Measurements from ENCODE around the gene ZNF439. TPM values are rescaled to one million over a fixed set of nuclear protein-coding genes. Genes with fewer than 3 reads are reported as not detected.

Gene ZNF439
- total and polyA plus RNA-seq, 2 donors (not counting 1 experiment from before 2014, with no cell fraction given), result 19.7 to 48.6 TPM

GRCh38 chr19:11813703-11814028, 34.9 kb upstream of the ZNF439 start:
- H3K9ac ChIP-seq (ENCODE audit: low read length), result peak overlapping the region; percentile 81
- intact Hi-C loops (cut with micrococcal nuclease), result loop anchor here (1.0 to 5.0 kb wide), 9 partner anchors 35 to 329 kb away; partner anchors contain the start of genes ZNF20 and ZNF439
- H3K4me1 ChIP-seq (ENCODE audit: control insufficient read depth in 2 of 2, insufficient read depth in 2 of 2, low read length in 2 of 2), result peaks cover 4 to 14% of the 10 kb centered on the region in 2 donors
- whole genome bisulfite sequencing (ENCODE audit: insufficient coverage), result 5% methylated on average over 6 of the region's 6 CpGs
- H3K79me2 ChIP-seq (ENCODE audit: control insufficient read depth, insufficient read depth, low read length), result peaks cover 36% of the 10 kb centered on the region
- H3K4me2 ChIP-seq (replicated peaks; ENCODE audit: low read depth, low read length, poor library complexity, severe bottlenecking), result peak overlapping the region; percentile 82
- H3K27me3 ChIP-seq (replicated peaks in 1 of 4; ENCODE audit: control extremely low read depth in 1 of 4, control insufficient read depth in 3 of 4, insufficient read depth in 4 of 4, low read length in 3 of 4), result no peaks in the 10 kb centered on the region
- H3K27ac ChIP-seq (ENCODE audit: low read length in 2 of 2), result peak overlapping the region; percentile 39 to 66
- peak overlapping the region; percentile 75 to 94 (median 82) for H3K4me3 ChIP-seq (ENCODE audit: control extremely low read depth in 1 of 5, extremely low read depth in 1 of 5, insufficient read depth in 1 of 5, low read depth in 2 of 5, low read length in 4 of 5)
- H3K36me3 ChIP-seq (replicated peaks in 1 of 2; ENCODE audit: control extremely low read depth in 1 of 2, control insufficient read depth in 1 of 2, extremely low read depth in 1 of 2, insufficient read depth in 2 of 2, low read length in 1 of 2), result no peaks in the 10 kb centered on the region
- H4K20me1 ChIP-seq (ENCODE audit: control insufficient read depth, insufficient read depth, low read length, poor library complexity, severe bottlenecking), result no peaks in the 10 kb centered on the region
- POLR2A ChIA-PET, result interaction anchor here (0.5 to 2.5 kb wide), 4 partner anchors 10 to 877 kb away, joined by 3 to 6 read pairs (median 5); partner anchors contain the start of gene ZNF491
- H3K4me3 Mint-ChIP-seq, result peak overlapping the region; percentile 91
- H3K4me1 Mint-ChIP-seq, result peaks cover 28% of the 10 kb centered on the region
- H2AFZ ChIP-seq (ENCODE audit: insufficient read depth, low read depth, low read length, poor library complexity, severe bottlenecking), result peak overlapping the region; percentile 90
- ATAC-seq (ENCODE audit: low read depth) (no peak), DNase-seq (no peak)
- H3K9me3 Mint-ChIP-seq (ENCODE audit: insufficient read depth), result peaks cover 4% of the 10 kb centered on the region
- no peaks in the 10 kb centered on the region for H3K27me3 Mint-ChIP-seq
- peaks cover 0 to under 1% (median 0%) of the 10 kb centered on the region in 3 donors for H3K9me3 ChIP-seq (ENCODE audit: control extremely low read depth in 1 of 3, control insufficient read depth in 2 of 3, insufficient read depth in 1 of 3, low read length in 2 of 3)
- TF ChIP-seq EZH2 (IDR thresholded peaks at IDR 0.05; ENCODE audit: borderline replicate concordance, insufficient read depth, low read depth, low read length, poor library complexity, severe bottlenecking), result no peak
- no peak for TF ChIP-seq CTCF (IDR thresholded peaks at IDR 0.05)
- CTCF ChIA-PET, result interaction anchor here (0.6 to 5.5 kb wide), 7 partner anchors 12 to 327 kb away, joined by 3 to 54 read pairs (median 4); partner anchors contain the start of genes ZNF20 and ZNF491
- peak overlapping the region; percentile 85 for H3K27ac Mint-ChIP-seq

GRCh38 chr19:11814029-11814699, 34.4 kb upstream of the ZNF439 start, which contains the start of gene ZNF440:
ZNF440 (plus strand) TSS chr19:11814273; CDS start chr19:11814448, 175 bp downstream.
- Histone ChIP-seq H3K9ac (ENCODE audit: low read length) (peak within 1 kb of the TSS; percentile 81), H3K4me3 (ENCODE audit: control extremely low read depth in 1 of 5, extremely low read depth in 1 of 5, insufficient read depth in 1 of 5, low read depth in 2 of 5, low read length in 4 of 5) (peak within 1 kb of the TSS; percentile 75 to 94 (median 82))
- no peaks in the 10 kb centered on the region for H3K9me3 Mint-ChIP-seq (ENCODE audit: insufficient read depth)

More at GRCh38 chr19:11814029-11814699, 34.4 kb upstream of the ZNF439 start, which contains the start of gene ZNF440:
- H3K4me1 ChIP-seq (ENCODE audit: control insufficient read depth in 2 of 2, insufficient read depth in 2 of 2, low read length in 2 of 2), result peaks cover 4 to 14% of the 10 kb centered on the region in 2 donors
- H3K36me3 ChIP-seq (replicated peaks in 1 of 2; ENCODE audit: control extremely low read depth in 1 of 2, control insufficient read depth in 1 of 2, extremely low read depth in 1 of 2, insufficient read depth in 2 of 2, low read length in 1 of 2), result no peaks in the 10 kb centered on the region
- no peaks in the 10 kb centered on the region for H3K27me3 ChIP-seq (replicated peaks in 1 of 4; ENCODE audit: control extremely low read depth in 1 of 4, control insufficient read depth in 3 of 4, insufficient read depth in 4 of 4, low read length in 3 of 4)
- CTCF ChIA-PET, result interaction anchor here (0.7 to 5.5 kb wide), 6 partner anchors 12 to 327 kb away, joined by 3 to 54 read pairs (median 5); partner anchors contain the start of genes ZNF20 and ZNF491
- peak within 1 kb of the TSS; percentile 90 for H2AFZ ChIP-seq (ENCODE audit: insufficient read depth, low read depth, low read length, poor library complexity, severe bottlenecking)
- no peaks in the 10 kb centered on the region for H4K20me1 ChIP-seq (ENCODE audit: control insufficient read depth, insufficient read depth, low read length, poor library complexity, severe bottlenecking)
- POLR2A ChIA-PET, result interaction anchor here (0.5 to 2.5 kb wide), 4 partner anchors 10 to 877 kb away, joined by 3 to 6 read pairs (median 5); partner anchors contain the start of gene ZNF491
- H3K4me1 Mint-ChIP-seq, result peaks cover 29% of the 10 kb centered on the region
- peak within 1 kb of the TSS; percentile 91 for H3K4me3 Mint-ChIP-seq
- intact Hi-C loops (cut with micrococcal nuclease), result loop anchor here (1.0 to 5.0 kb wide), 9 partner anchors 34 to 328 kb away; partner anchors contain the start of genes ZNF20 and ZNF439
- peak; percentile 99 for ATAC-seq (ENCODE audit: low read depth)
- H3K4me2 ChIP-seq (replicated peaks; ENCODE audit: low read depth, low read length, poor library complexity, severe bottlenecking), result peak within 1 kb of the TSS; percentile 82
- H3K27me3 Mint-ChIP-seq, result no peaks in the 10 kb centered on the region
- peak within 1 kb of the TSS; percentile 39 to 66 for H3K27ac ChIP-seq (ENCODE audit: low read length in 2 of 2)
- WGBS (ENCODE audit: insufficient coverage), result under 1% methylated on average over 53 of the region's 55 CpGs
- peak; percentile 85 for DNase-seq
- TF ChIP-seq CTCF (IDR thresholded peaks at IDR 0.05) (no peak), EZH2 (IDR thresholded peaks at IDR 0.05; ENCODE audit: borderline replicate concordance, insufficient read depth, low read depth, low read length, poor library complexity, severe bottlenecking) (no peak)
- H3K79me2 ChIP-seq (ENCODE audit: control insufficient read depth, insufficient read depth, low read length), result peaks cover 37% of the 10 kb centered on the region
- peak within 1 kb of the TSS; percentile 85 for H3K27ac Mint-ChIP-seq
- no peaks in the 10 kb centered on the region for H3K9me3 ChIP-seq (ENCODE audit: control extremely low read depth in 1 of 3, control insufficient read depth in 2 of 3, insufficient read depth in 1 of 3, low read length in 2 of 3)
